Activated CD4-positive, alpha-beta T cell treated with anti-CD3 and anti-CD28 coated beads, Interleukin-2, Interleukin-4, amounts not matched to agents 100 ng/mL and 50 ng/mL, durations not matched to agents 16 hours and 8 hours (primary cell): ENCODE results near the gene SLC22A4.
A peak's percentile ranks its signal among the peaks of the same experiment; 100 is the strongest.

Experiments used
- DNase-seq: peaks from one replicate; pipeline ENCODE4 v3.0.0-alpha.2; 2020; ENCODE audit warnings: low spot score

SLC22A4 gene

GRCh38 chr5:132376694-132377641 lies 82.8 kb downstream of the SLC22A4 start:
- no peak for DNase-seq

- DNase-seq = no peak
These were observed 83.5 kb downstream of the SLC22A4 start for GRCh38 chr5:132377738-132378137.

DNA sequence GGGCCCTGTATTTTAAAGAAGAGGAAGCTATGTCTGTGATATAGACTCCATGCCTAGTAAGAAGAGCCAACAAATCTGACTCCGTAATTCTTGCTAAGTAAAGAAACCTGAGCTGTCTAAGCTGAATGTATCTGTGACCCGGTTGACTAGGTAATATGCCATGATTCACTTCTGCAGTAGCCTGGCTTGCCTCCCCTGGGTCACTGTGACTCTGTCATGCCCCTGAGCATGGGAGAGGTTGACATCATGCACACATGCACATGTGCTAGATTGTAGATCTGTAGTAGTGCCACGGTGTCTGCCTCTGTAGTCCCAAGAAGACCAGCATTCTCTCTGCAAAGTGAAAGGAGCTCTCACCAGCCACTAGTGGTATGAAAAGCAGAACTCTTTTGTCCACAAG lies 84.4 kb downstream of the SLC22A4 start:
- DNase-seq = no peak

DNA sequence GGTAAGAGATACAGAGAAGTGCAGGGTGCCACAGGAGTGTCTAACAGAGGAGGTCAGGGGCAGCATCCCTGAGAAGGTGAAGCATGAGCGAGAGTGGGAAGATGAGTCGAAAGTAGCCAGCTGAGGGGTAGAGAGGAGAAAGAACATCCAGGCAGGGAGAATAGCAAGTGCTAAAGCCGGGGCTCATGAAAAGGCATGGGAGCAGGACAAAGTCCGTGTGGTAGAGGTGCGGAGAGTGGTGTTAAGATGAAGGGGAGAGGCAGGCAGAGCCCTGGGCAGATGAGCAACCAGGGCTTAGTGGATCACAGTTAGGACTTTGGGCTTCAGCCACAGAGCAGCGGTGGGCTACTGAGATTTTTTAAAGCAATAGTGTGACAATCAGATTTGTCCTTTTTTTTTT lies 85.9 kb downstream of the SLC22A4 start:
- DNase-seq = no peak

DNA sequence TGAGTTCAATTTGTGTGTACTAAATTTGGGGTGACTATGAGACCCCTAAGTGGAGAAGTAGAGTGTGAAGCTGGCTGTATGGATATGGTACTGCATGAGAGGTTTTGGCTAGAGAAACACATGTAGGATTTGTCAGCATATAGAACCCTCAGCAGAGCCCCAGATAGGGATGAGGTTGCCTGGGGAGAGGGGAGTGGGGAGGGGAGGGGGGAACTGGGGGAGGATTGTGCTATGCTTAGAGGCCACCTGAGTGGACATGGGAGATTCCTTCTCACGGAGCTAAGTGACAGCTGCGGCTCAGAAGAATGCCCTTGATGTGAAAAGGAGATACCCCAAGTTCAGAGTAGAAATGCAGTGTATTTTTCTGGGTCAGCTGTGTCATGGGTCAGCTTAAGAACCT lies 86.5 kb downstream of the SLC22A4 start:
- no peak for DNase-seq

DNA sequence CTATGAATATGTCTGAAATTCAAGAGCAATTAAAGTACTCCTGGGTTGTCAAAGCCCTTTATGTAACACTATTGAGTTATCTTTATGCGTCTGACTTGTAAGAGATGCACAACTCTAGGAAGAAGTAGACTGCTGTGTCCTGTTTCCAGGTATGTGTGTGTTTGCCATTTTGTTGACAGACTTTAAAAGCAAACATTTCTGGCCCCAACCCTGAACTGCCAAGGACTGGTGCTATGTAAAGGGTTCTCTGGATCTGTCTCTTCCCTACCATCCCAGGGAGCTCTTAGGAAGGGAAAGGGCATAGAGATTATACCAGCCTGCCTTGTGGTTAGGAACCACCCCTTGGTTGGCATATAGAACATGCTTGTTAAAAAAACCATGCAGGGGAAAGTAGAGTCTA lies 87.4 kb downstream of the SLC22A4 start:
- no peak for DNase-seq

DNA sequence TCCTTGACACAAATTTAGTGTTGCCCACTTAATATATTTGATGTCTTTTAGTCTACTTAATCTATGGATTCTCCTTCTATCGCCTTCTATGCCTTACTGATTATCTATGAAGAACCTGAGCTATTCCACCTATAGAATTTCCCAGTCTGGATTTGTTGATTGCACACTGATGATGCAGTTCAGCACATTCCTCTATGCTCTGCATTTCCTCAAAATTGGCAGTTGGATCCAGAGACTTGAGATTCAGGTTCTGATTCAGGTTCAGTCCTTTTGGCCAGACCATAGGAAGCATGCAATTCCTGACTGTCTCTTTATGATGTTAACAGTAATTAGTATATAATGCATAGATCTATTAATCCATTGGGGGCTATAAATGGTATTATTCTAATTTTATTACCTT lies 89.1 kb downstream of the SLC22A4 start:
- no peak for DNase-seq

DNA sequence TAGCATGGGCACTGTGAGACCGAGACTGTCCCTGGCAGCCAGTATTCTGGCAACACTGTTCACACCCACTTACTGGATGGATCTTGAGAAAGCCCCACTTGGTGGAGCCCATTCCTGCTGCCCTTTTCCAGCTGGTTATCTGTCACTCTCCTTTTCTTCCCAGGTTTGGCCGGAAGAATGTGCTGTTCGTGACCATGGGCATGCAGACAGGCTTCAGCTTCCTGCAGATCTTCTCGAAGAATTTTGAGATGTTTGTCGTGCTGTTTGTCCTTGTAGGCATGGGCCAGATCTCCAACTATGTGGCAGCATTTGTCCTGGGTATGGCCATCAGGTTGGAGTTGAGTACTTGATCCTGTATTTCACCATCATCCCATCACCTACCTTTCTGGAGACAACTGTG lies 89.8 kb downstream of the SLC22A4 start:
- no peak for DNase-seq

DNA sequence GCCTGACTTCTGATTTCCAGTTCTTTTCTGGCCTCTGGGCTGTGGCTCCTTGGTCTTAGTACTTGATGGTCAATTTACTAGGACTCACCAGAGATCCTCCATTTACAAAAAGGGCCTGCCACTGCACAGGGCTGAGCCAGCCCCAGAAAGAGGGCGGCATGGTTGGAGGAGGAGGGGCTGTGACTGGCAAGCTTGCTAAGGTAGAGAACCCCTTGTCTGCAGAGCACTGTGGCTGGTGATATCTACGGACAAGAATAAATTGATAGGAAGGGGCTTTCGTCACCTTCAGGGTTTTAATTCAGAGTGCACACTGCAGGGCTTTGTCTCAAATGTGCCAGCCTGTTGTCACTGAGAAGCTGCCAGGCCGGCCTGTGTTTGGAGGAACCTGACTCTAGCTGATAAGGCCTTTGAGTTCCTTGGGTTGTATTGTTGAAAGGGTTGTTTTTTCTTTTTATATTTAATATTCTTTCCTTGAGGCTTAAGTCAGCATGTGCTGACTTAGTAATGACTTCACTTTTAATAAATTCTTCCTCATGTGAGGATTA lies 90.4 kb downstream of the SLC22A4 start:
- DNase-seq = no peak

DNA sequence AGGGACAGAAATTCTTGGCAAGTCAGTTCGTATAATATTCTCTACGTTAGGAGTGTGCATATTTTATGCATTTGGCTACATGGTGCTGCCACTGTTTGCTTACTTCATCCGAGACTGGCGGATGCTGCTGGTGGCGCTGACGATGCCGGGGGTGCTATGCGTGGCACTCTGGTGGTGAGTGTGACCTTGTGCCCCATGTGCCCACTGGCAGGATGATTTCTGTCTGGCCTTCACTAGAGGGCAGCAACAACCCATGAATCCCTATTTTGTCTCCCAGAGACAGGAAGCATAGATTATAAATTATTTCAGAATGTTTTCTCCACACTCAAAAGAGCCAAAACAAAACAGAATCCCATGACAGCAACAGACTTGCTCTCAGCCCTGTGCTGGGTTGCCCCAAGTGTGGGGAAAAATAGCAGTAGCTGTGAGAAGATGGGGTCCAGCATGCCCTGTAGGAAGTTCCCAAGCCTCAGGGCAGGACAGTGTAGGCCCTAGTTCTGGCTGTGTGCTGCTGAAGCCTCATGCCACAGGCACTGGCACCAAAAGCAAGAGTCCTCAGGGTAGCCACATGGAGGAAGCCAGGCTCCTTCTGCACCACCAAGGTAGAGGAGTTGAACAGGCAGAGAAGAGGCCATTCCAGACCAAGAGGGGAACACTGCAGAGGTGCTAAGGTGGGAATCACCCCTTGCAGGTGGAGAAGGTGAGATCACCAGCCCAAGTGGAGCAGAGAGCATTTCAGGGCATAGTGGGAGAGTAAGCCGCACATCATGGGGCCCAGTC lies 91.3 kb downstream of the SLC22A4 start:
- peak; percentile 83 for DNase-seq

GRCh38 chr5:132386644-132387286 lies 92.6 kb downstream of the SLC22A4 start:
- peak; percentile 85 for DNase-seq

DNA sequence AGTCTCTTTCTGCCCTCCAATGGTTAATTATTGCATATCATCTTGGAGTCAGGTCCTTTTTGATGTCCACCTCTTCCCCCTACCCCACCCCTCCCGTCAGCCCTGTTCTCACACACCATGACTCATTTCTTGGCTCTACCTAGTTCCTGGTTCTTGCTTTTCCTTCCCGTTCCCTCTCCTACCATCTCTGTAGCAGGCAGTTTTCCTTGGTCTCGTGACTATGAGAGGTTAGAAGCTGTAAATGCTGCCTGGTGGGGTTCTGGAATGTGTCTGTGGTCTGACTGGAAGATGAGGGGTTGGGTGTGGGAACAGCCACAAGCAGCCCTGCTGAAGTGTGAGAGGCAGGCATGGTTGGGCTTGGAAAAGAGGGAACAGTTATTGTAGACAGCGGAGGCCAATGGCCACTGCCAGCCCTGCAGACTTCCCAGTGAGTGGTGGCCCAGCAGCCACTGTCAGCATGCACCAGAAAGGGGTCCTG lies 93.5 kb downstream of the SLC22A4 start:
- DNase-seq = no peak

GRCh38 chr5:132388244-132389050 lies 94.3 kb downstream of the SLC22A4 start:
- DNase-seq = no peak

DNA sequence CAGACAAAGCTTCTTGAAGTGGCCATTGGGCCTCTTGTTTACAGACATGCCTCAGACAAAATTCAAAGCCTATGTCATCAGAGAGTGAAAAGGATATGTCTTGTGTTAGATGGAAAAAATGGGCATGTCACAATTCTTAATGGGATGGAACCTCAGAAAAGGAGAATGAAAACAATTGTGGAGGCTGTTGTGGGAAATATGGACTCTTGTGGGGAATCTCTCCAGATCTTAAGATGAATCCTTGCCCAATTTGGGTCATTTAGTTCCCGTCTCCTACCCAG lies 94.8 kb downstream of the SLC22A4 start:
- no peak for DNase-seq

- DNase-seq = peak; percentile 26
These were observed 95.5 kb downstream of the SLC22A4 start for GRCh38 chr5:132389585-132390286.

GRCh38 chr5:132391247-132391646 lies 97.1 kb downstream of the SLC22A4 start:
- no peak for DNase-seq

DNA sequence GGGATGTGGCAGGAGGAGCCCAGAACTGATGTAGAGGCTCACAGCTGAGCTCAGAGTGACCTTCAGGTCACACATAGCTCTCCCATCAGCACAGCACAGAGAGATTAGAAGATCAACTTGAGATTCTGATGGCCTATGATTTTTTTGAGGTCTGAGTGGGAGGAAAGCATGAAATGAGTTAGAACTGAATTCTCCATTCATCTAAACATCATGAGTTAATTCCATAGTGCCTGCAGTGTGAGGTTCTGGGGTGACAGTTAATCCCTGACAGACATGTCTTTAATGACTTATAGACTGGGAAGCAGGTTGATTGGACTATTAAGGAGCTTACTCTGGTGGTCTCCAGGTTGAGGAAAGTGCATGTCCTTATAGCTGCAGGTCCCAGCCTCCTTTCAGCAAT lies 97.7 kb downstream of the SLC22A4 start:
- no peak for DNase-seq

DNA sequence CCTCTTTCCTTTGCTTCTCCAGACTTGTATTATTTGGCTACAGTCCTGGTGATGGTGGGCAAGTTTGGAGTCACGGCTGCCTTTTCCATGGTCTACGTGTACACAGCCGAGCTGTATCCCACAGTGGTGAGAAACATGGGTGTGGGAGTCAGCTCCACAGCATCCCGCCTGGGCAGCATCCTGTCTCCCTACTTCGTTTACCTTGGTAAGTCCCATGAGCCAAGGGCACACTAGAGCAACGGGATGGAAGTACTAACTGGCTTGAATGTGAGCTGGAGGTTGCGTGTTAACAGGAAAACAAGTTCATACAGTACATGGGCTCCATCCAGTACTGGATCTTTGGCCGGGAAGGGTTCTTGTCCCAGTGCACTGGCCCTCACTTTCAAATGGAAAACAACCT lies 98.2 kb downstream of the SLC22A4 start:
- no peak for DNase-seq

DNA sequence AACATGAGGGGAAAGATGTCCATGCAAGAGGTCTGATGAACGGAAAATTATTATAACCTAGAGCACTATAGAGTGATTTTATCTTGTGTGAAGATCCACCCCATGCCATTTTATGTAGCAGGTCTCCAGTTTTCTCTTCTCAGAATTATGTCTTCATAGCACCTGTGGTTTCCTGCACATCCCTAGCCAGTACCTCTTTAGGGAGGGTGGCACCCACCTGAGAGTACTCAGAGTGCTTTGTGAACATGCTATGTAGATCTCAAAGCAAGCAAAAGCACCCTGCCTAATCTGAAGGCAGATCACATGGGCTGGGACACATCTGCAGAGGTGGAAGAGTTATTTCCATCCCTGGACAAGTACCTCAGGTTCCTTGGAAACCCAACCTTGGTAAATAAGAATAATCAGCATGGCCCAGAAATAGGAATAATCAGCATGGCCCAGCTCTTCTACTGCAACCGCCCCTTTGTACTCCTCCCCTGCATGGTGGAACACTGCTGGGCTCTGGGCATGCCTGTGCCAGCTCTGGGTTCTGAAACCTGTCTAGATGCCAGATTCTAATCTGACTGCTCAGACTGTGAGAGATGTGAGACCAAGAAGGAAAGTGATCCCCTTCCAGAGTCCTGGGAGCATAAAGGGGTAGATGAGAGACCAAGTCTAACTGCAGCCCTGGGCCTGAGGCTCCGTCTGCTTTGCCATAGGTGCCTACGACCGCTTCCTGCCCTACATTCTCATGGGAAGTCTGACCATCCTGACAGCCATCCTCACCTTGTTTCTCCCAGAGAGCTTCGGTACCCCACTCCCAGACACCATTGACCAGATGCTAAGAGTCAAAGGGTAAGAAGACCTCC lies 99.0 kb downstream of the SLC22A4 start:
- DNase-seq = no peak
